GM19193 (cell line): Measurements from ENCODE around the gene C4orf50.

Experiments
- POLR2A ChIP-seq: IDR thresholded peaks from 4 replicates; pipeline ENCODE4 v1.6.1; 2011; ENCODE audit not compliant: insufficient read depth, insufficient read length; ENCODE audit errors: extremely low read depth

The C4orf50 gene

GRCh38 chr4:5895287-5895686 lies 122.9 kb downstream of the C4orf50 start:
- no peak for TF ChIP-seq POLR2A

GRCh38 chr4:5894266-5894665 lies 124.0 kb downstream of the C4orf50 start:
- no peak for TF ChIP-seq POLR2A

- no peak for TF ChIP-seq POLR2A
These were observed 124.6 kb downstream of the C4orf50 start for GRCh38 chr4:5893591-5893990.

- no peak for TF ChIP-seq POLR2A
These were observed 125.1 kb downstream of the C4orf50 start, which contains the start of gene CRMP1 for GRCh38 chr4:5893004-5893580. Gene CRMP1, minus strand, starts transcription at chr4:5893086. Its CDS starts 117 bp downstream, at chr4:5892969.

- TF ChIP-seq POLR2A = no peak
These were observed 125.8 kb downstream of the C4orf50 start for GRCh38 chr4:5892323-5893003.

GRCh38 chr4:5891563-5892322 lies 126.5 kb downstream of the C4orf50 start:
- no peak for TF ChIP-seq POLR2A

GRCh38 chr4:5890063-5890727 lies 128.0 kb downstream of the C4orf50 start:
- TF ChIP-seq POLR2A = no peak

GRCh38 chr4:5889002-5889696 lies 129.1 kb downstream of the C4orf50 start:
- no peak for TF ChIP-seq POLR2A

GRCh38 chr4:5888222-5889001 lies 129.8 kb downstream of the C4orf50 start:
- no peak for TF ChIP-seq POLR2A

GRCh38 chr4:5887361-5888221 lies 130.6 kb downstream of the C4orf50 start:
- TF ChIP-seq POLR2A = no peak

GRCh38 chr4:5887011-5887360 lies 131.2 kb downstream of the C4orf50 start:
- TF ChIP-seq POLR2A = no peak

GRCh38 chr4:5885733-5886132 lies 132.5 kb downstream of the C4orf50 start:
- no peak for TF ChIP-seq POLR2A

- TF ChIP-seq POLR2A = no peak
These were observed 133.4 kb downstream of the C4orf50 start for GRCh38 chr4:5884796-5885195.

GRCh38 chr4:5883916-5884315 lies 134.3 kb downstream of the C4orf50 start:
- no peak for TF ChIP-seq POLR2A

GRCh38 chr4:5882947-5883346 lies 135.3 kb downstream of the C4orf50 start:
- no peak for TF ChIP-seq POLR2A
